T-helper 2 cell (primary cell): ENCODE measurements around the gene ARL4C.
A peak's percentile ranks its signal among the peaks of the same experiment; 100 is the strongest.

Source experiments
- DNase-seq, 5 experiments: peaks; one replicate each; pipeline versions ENCODE4 v3.0.0 to v3.0.0-alpha.2; 2012 to 2022

Gene ARL4C

DNA sequence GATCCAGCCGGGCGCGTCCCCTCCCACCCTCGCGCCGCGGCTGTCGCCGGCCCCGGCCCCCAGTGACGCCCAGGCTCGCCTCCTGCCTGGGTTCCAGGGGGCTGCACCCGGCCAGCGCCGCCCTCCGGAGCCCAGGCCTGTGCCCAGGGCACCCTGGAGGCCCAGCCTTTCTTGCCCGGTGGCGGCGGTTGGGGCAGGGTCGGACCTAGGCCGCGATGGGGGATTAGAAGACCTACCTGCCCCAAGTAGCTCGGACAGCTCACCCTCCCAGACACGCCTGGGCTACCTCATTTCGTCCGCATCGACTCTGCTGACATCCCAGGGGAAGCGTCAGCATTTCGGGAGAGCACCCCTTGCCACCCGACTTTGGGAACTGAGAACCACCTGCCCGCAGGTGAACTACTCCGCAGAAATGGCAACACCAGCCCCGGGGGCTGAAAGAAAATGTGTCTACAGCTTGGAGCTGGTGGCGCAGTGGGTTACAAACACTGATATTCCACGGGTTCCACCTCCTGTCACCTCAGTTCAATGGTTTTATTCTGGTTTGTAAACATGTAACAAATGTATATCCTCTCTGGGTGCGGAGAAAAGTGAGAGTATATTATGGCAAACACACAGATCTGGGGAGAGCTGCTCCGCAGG is 834 bp upstream of the ARL4C start:
- no peak for DNase-seq

DNA sequence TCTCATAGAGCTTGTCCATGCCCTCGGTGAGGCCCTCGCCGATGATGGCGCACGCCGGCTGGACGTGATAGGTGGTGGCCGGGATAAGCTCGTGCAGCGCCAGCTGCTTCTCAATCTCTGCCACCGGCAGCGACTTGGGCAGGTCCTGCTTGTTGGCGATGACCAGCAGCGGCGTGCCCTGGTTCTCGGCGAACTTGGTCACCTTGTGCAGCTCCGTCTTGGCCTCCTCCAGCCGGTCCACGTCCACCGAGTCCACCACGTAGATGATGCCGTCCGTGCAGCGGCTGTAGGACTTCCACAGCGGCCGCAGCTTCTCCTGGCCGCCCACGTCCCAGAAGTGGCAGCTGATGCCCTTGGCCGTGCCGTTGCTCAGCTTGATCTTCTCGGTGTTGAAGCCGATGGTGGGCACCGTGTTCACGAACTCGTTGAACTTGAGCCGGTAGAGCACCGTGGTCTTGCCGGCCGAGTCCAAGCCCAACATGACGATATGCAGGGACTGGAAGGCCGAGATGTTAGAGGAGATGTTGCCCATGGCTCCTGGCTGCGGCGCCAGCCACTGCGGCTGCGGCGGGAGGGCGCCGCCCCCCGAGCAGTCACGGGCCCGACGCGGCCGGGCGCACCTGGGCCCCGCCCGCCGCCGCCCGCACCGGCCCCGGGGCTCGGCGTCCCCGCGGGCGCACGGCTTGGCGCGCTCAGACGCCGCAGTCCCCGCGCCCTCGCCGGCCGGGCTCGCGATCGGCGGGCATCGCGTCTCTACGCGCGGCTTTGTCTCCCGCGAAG is 636 bp downstream of the ARL4C start:
- peak in 3 of 5 experiments; percentile 15 to 64 (median 40) for DNase-seq

DNA sequence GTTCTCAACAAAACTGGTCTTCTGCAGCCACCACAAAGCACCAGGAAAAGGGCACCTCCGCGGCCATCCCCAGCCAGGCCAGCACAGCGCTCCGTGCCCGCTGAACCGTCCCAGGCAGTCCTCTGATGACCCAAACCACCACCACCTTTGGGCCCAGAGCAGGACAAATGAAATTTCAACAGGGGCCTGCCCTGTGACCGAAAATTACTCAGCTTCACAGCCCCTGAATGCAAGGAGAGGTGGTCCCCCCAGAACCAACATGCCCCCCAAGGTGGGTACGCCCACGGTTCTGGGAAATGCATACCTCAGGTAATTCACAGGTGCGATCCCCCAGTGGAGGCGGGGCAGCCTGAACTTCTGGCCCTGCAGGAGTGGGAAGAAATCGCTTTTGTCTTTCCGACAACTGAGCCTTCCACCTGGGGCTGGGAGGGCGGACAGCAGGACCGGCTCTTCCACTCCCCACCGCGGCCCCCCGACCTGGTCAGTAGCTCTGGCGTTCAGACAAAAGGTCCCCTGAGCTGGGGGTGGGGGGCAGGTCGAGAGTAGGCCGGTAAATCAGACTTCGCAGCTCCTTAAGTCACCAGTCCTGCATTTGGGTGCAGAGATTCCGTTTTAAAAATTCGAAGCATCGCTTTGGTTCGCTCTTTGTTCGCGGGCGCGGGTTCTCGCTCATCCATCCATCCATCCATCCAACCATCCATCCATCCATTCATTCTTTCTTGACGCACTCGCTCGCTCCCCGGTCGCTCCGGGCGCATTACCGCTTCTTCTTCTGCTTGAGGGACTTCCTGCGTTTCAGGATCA is 1.4 kb downstream of the ARL4C start:
- DNase-seq: peak in 3 of 5 experiments; percentile 18 to 52 (median 19)

DNA sequence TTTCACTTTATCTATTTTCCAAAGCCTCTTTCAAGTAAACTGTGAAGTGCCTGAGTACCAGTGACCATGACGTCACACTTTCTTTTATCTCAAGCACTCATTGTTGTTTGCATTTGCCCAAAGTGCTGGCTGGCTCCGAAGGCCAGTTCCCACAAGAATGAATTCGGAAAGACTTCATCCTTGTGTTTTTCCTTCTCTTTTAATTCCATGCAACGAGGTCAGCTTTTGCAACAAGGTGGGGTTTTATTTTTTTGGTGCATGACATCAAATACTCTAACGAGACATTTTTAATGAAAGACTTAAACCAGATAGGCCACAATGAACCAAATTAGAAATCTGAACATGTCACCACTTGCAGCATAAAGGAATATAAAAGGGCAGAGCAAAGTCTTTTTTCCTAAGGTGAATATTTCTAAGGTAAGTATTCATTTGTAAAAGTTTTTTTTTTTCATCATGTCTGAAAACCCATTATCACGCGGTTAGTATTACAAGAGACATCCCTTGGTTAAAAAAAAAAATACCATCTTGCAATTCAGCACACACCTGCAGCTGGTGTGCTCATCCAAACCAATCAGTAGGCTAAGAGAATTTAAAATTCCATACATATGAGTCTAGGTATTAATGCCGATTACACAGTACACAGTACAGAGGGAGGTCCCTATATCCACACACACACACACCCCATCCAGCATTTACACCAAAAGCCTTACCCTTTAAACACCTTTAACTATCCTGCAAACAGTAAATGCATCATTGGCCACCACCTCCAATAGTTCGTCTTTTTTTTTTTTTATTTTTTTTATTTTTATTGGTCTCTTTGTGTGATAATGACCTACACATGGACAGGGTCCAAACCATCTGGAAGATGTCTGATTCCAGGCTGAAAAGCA is 2.3 kb downstream of the ARL4C start:
- peak in 2 of 5 experiments; percentile 51 to 89 for DNase-seq

DNA sequence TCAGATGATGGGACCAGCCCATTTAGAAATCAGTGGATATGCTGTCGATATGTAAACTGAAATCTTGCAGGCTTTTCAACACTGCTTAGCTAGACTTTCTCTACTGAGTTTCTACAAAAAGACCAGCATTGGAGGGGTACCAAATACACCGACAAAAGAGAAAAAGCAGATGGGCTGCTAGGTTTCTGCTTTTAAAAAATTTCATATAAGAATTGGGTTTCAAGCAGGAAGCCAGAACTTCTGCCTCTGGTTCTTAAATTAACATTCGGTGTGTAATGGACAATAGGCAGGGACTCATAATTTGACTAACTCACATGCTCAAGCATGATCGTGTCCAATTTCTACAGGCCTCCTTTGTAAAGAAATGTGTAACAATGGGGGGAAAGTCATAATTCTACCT is 3.1 kb downstream of the ARL4C start:
- DNase-seq: peak in 1 of 5 experiments; percentile 46

DNA sequence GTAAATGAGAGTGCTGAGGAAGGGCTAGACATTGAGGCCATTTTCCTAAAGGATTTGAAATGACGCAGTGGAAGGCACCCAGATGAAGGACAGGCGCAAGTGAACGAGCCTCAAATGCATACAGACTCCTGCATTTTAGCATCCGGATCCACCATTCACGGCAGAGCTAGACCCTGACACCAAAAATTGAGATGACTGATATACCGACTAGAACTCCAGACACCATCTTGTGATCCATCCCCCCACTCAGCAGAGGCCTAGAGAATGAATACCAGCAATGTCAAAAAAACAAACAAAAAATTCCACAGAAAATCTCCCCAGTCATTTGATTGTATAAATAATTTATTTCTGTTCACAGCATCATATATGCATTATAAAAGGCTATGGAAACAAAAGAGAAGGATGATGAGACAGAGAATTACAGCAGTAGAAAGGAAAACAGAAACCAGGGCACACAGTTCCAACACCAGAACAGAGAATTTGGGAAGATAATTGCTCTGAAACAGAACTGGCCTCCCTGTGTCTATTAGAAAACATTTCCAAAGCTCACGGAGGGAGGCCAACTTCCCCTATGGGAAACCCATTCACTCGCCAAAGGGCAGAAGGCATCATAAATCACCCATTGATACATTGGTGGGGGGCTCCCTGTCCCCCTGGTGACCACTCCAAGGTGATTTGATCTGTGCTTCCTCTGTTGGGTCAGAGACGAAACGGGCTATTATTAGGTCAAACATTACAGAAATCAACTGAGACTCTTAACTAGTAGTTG is 4.0 kb downstream of the ARL4C start:
- peak in 2 of 5 experiments; percentile 15 to 80 for DNase-seq

DNA sequence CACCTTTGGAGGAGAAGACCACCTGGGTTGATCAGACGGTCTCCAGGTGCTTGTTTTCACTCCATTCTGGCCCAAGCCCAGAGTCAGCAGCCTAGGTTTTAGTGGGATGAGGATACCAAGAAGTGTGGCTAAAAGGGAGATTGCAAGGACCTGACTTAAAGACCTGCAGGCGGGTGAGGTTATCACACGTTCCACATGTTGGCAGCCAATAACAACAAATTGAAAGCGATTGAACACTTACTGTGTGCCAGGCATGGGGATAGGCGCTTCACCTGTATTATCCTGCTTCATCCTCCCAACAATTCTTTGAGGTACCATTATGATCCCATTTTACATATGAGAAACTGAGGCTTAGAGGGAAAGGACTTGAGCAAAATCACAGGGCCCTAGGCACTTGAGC is 5.0 kb downstream of the ARL4C start:
- peak in 2 of 5 experiments; percentile 41 to 84 for DNase-seq

DNA sequence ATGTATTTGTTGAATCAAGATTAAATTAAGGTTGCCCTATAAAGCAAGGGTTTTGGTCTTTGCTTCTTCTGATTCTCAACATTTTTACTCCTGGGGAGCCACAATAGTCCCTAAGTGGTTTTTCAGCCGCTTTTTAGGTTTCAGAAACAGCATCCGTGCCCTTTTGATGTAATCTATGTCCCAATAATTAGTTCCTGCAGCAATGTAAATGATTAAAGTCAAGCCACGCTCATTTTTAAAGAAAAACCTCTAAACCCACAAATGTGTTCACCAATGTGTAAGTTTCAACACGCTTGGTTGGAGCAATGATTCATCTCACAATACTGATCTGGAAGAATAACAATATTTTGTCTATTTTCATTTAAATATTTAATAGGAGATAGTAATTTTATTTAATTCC is 5.6 kb downstream of the ARL4C start:
- peak in 2 of 5 experiments; percentile 29 to 84 for DNase-seq

DNA sequence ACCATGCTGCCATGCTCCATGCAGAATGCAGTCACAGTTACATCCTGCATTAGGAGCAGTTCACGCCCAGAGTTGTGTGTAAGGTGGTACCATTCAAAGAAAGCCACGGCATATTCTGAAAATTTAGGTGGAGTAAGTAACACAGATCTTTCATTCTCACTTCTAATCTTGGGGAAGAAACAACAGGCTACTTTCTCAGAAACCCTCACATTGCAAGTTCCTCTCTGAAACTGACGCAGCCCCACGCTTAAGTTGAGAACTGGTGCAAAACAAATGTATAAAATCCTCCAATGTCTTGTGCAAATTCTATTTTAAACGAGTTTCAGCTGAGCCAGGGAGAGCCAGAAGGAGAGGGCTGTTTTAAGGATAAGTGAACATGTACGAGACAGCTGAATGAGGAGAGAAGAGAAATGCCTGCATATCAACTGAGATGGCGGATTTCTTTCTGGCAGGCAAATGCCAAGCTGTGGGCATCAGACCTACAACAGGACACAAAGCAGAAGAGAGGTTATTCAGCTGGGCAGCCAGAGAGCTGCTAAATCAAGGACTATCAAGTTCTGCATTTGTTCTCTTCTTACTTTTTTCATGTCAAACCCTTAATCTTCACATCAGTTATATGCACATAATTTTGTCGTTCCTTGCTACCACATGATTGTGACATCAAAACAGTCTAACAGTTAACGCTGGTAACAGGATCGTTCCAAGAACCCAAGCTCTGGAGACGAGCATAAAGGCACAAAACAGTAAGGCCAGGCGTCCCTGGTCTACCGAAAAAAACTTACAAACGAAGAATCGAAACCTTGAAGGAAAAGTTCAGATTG is 6.4 kb downstream of the ARL4C start:
- peak in 2 of 5 experiments; percentile 36 to 84 for DNase-seq

DNA sequence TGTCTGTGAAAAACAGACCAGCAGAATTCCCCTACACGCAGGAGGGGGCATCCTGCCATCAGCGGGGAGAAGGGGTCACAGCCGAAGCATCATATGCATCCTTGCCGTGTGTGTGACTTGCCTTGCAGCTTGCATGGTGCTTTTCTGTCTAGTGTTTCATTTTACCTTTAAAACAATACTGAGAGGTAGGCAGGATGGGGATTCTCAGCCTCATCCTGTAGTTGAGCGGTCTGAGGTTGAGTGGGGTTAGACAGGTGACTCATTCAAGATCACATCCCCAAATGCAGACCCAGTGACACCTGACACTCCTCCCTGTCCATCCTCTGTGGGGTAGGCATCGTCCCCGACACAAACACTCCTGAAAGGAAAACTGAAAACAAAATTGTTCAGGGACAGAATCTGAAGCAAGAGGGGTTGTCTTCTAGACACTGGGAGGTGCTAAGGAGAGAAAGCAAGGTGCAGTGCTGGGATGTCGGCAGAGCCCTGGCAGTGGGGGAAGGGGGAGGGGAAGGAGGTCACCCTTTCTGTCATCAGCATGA is 7.9 kb downstream of the ARL4C start:
- peak in 4 of 5 experiments; percentile 43 to 96 (median 80) for DNase-seq

DNA sequence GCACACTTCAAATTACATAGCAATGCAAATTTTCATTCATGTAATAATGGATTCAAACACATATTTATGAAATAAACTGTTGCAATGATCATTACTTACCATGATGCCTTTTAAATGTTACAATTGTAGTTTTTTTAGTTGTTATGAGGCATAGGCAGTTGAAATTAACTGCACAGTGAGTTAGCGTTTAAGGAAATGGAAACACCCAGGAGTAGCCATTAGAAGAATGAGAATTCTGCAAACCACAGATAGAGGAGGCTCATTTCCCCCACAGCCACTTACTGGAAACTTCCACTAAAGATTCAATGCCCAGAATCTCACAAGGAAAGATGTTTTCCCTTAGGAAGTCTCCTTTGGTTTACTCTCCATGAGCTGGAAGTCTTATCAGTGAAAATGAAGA is 8.4 kb downstream of the ARL4C start:
- DNase-seq: no peak

DNA sequence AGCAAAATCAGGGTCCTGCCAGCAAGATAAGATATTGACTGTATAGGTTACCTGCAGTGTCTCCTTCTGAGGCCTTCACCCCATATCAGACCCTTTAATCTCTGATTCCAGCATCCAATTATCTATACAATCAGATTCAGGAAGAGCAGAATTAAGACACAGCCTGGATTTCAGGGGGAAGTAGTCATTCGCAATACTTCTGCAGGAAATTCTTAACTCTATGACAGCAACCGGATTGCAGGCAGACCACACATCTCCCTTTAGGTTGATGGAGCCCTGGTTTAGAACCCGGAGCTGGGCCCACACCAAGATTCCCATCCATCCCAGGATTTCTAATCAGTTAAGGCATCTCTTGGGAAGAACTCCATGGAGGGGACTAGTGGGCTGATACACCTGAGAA is 9.5 kb downstream of the ARL4C start:
- DNase-seq: no peak

DNA sequence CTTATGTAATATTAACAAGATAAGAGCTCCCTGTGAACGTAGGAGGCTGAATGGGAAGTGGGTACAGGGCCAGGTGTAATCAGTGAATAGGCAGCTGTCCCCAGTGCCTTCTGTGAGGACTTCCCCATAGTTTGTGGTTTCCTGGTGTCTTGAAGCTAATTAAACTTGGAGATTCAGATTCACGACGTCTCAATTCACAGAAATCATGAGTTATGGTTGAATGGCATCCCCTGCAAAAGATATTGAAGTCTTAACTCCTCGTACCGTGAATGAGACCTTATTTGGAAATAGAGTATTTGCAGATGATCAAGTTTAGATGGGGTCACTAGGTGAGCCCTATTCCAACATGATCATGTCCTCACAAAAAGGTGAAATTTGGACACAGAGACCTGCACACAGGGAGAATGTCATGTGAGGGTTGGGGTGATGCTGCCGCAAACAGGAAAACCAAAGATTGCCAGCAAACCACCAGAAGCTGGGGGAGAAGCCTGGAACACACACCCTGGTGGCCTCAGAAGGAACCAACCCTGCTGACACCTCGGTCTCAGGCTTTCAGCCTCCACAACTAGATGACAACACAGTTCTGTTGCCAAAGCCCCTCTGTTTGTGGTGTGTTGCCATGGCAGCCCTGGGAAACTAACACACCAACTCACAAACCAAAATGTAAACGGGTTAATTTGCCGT is 13.2 kb downstream of the ARL4C start:
- peak; percentile 42 to 96 (median 78) for DNase-seq

DNA sequence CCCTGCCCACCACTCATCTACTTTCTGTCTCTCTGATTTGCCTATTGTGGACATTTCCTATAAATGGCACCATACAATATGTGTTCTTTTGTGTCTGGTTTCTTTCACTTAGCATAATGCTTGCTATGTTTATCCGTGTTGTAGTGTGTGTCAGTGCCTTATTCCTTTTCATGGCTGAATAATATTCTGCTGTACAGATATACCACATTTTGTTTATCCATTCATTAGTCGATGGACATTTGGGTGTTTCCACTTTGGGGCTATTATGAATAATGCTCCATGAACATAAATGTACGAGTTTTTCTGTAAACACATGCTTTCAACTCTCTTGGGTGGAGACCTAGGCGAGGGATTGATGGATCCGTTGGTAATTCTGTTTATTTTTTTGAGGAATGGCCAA is 15.6 kb downstream of the ARL4C start:
- no peak for DNase-seq

DNA sequence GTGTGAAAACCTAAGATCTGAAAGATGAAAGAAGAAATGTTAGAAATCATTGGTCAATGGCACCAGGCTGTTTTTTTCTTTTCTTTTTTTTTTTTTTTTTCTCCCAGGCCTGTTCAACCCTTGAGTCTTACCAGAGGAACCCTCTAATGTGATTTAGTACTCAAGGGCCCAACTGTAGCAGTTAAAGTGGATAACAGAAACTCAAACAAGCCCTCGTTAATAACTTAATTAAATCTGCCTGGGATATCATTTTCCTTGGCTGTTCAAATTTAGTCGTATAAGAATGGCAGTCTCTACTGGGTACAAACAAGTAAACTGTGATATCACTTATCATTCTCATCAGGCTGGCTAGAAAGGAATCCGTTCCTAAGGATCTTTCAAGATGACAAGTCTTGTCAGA is 16.5 kb downstream of the ARL4C start:
- DNase-seq: no peak

DNA sequence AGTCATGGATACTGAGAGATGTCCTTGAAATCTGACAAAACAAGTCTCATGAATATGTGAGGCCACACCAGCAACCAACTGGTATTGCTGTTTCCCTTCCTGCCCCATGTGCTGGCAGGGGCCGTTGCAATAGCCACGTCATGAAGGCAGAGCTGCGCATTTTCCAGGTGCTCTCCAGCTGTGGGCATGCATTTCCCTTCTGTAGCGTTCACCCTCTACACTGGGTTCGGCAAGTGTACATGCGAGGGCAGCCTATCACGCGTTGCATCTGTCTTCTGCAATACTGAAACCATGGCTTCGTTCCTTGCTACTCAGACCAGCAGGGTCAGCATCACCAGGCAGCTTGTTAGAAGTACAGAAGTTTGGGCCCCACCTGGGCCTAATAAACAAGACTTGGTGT is 17.4 kb downstream of the ARL4C start:
- peak in 1 of 5 experiments; percentile 50 for DNase-seq

DNA sequence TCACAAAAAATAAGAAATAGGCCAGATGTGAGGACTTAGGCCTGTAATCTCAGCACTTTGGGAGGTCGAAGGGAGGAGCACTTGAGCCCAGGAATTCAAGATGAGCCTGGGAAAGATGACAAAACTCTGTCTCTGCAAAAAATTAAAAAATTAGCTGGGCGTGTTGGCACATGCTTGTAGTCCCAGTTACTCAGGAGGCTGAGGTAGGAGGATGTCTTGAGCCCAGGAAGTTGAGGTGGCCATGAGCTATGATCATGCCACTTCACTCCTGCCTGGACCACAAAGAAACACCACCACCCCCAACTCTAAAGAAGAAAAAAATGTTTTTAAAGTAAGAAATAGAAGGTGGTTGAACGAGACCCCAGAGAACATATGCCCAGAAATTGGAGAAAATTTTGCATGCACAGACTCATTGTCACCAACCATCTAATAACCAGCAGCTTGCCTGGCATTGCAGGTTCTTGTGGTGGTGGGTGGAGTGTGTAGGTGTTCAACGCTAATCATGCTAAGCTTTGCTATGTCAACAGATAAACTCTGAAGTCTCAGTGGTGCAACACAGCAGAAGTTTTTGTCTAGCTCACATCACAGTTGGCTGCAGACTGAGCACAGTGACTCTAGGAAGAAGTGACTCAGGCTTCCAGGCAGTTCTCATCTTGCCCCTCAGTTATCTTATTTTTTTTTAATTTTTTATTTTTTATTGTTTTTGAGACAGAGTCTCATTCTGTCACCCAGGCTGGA is 18.6 kb downstream of the ARL4C start:
- peak in 1 of 5 experiments; percentile 84 for DNase-seq

DNA sequence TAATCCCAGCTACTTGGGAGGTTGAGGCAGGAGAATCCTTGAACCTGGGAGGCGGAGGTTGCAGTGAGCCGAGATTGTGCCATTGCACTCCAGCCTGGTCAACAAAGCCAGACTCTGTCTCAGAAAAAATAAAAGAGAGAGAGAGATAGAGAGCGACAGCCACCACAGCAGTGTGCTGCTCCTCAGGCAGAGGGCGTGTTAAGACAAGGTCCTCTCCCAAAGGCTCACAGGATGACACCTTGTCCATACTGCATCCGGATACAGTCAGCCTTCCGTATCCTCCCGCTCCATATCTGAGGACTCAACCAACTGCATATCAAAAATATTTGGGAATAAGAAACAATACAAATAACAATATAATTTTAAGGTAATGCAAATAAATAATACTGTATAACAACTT is 20.1 kb downstream of the ARL4C start:
- DNase-seq: no peak

DNA sequence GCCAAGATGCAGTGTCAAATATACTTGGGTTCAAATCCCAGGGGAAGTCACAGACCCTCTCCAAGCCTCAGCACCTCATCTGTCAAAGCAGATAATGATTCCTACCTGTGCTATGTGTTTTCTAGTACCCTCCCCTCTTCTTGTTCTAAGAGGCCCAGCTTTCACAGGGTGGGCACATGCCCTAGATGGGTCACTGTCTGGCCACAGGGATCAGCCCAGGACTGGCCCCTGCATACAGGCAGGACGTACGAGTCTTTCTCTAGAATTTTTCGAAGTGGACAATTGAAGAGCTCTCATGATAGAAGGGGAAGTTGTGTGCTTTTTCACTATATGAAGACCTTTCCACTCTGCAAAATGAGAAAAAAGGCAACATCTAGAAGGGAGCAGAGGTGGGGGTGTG is 22.2 kb downstream of the ARL4C start:
- DNase-seq: no peak
